Vagina (tissue), 2 donors: Measurements from ENCODE around the gene CFI. TPM values are rescaled to one million over a fixed set of nuclear protein-coding genes. Genes with fewer than 3 reads are reported as not detected.
A peak's percentile ranks its signal among the peaks of the same experiment; 100 is the strongest.

Experiments used
- DNase-seq, 2 donors: peaks; one replicate each; pipeline ENCODE4 v3.0.0-alpha.2; 2017; ENCODE audit errors: extremely low spot score in 2 of 2
- H3K27ac ChIP-seq: fragments of 200-600 bp; sonication (generic); one replicate; pipeline ENCODE4 v1.5.1; 2019
- H3K27me3 ChIP-seq: fragments of 200-600 bp; sonication (generic); one replicate; pipeline ENCODE4 v1.5.1; 2019
- H3K36me3 ChIP-seq, 2 donors: fragments of 200-600 bp; sonication (generic); one replicate each; pipeline ENCODE4 v1.5.1; 2017 to 2019
- H3K4me1 ChIP-seq: fragments of 200-600 bp; sonication (generic); one replicate; pipeline ENCODE4 v1.5.1; 2019
- H3K4me3 ChIP-seq, 2 donors: fragments of 200-600 bp; sonication (generic); 1 replicate in 1 of 2; 2 replicates in 1 of 2; pipeline ENCODE4 v1.5.1; 2016 to 2019
- H3K9me3 ChIP-seq: fragments of 200-600 bp; sonication (generic); one replicate; pipeline ENCODE4 v1.5.1; 2019
- CTCF ChIP-seq, 3 experiments: fragments of 450-650 bp in 2 of 3; fragments of 200-600 bp in 1 of 3; sonication (generic) in 1 of 3; IDR thresholded peaks; one replicate each; pipeline ENCODE4 v1.5.1; 2017 to 2019; ENCODE audit warnings: antibody characterized with exemption in 3 of 3, mild to moderate bottlenecking in 2 of 3, moderate library complexity in 2 of 3
- POLR2A ChIP-seq, 2 donors: fragments of 450-650 bp; IDR thresholded peaks; one replicate each; pipeline ENCODE4 v1.6.1; 2017; ENCODE audit warnings: antibody characterized with exemption in 2 of 2, mild to moderate bottlenecking in 2 of 2, moderate library complexity in 2 of 2
- POLR2AphosphoS5 ChIP-seq, 2 donors: sonication (generic); formaldehyde crosslinking; IDR thresholded peaks; one replicate each; pipeline ENCODE4 v1.9.0; 2017; ENCODE audit warnings: antibody characterized with exemption in 2 of 2, mild to moderate bottlenecking in 2 of 2, low read depth in 1 of 2; ENCODE audit not compliant: insufficient read depth in 1 of 2
- intact Hi-C: fragments of 100-400 bp; cut with DNase I; formaldehyde crosslinking; loops from one replicate; pipeline ENCODE4 v1.15.1; 2023
- total RNA-seq: library from RNA; depleted of rRNA; stranded (reverse); fragments of >200 nt; gene quantifications from one replicate; pipeline ENCODE4 v1.2.3, GENCODE V29; 2016

CFI gene
- total RNA-seq, 1 donor from 2014 or later: 15.0 TPM

GRCh38 chr4:109718759-109719158, 83.0 kb downstream of the CFI start:
- DNase-seq: no peak
- Histone ChIP-seq H3K9me3 (no peaks in the 10 kb centered on the region), H3K4me3 (no peak overlapping the region), H3K27ac (no peak overlapping the region), H3K4me1 (no peaks in the 10 kb centered on the region), H3K27me3 (no peaks in the 10 kb centered on the region), H3K36me3 (peaks cover 0 to 23% of the 10 kb centered on the region in 2 donors)
- intact Hi-C loops: no loop called here
- no peak for TF ChIP-seq POLR2A (IDR thresholded peaks at IDR 0.05)
- TF ChIP-seq CTCF (IDR thresholded peaks at IDR 0.05): no peak
- TF ChIP-seq POLR2AphosphoS5 (IDR thresholded peaks at IDR 0.05; ENCODE audit: insufficient read depth in 1 of 2, low read depth in 1 of 2): no peak

GRCh38 chr4:109713500-109713899, 88.3 kb downstream of the CFI start:
- Histone ChIP-seq H3K4me1 (no peaks in the 10 kb centered on the region), H3K9me3 (no peaks in the 10 kb centered on the region), H3K27ac (no peak overlapping the region), H3K27me3 (no peaks in the 10 kb centered on the region), H3K36me3 (peaks cover 0 to 23% of the 10 kb centered on the region in 2 donors), H3K4me3 (no peak overlapping the region)
- TF ChIP-seq CTCF (IDR thresholded peaks at IDR 0.05) (no peak), POLR2AphosphoS5 (IDR thresholded peaks at IDR 0.05; ENCODE audit: insufficient read depth in 1 of 2, low read depth in 1 of 2) (no peak), POLR2A (IDR thresholded peaks at IDR 0.05) (no peak)
- intact Hi-C loops: no loop called here
- no peak for DNase-seq

GRCh38 chr4:109708990-109709389, 92.8 kb downstream of the CFI start:
- Histone ChIP-seq H3K4me3 (no peak overlapping the region), H3K27ac (no peak overlapping the region), H3K27me3 (no peaks in the 10 kb centered on the region), H3K36me3 (no peaks in the 10 kb centered on the region), H3K4me1 (peaks cover 3% of the 10 kb centered on the region), H3K9me3 (no peaks in the 10 kb centered on the region)
- DNase-seq: no peak
- TF ChIP-seq POLR2AphosphoS5 (IDR thresholded peaks at IDR 0.05; ENCODE audit: insufficient read depth in 1 of 2, low read depth in 1 of 2): no peak
- TF ChIP-seq CTCF (IDR thresholded peaks at IDR 0.05): no peak
- no peak for TF ChIP-seq POLR2A (IDR thresholded peaks at IDR 0.05)
- intact Hi-C loops: no loop called here

GRCh38 chr4:109708435-109708834, 93.4 kb downstream of the CFI start:
- Histone ChIP-seq H3K9me3 (no peaks in the 10 kb centered on the region), H3K27ac (no peak overlapping the region), H3K4me3 (no peak overlapping the region), H3K4me1 (peaks cover 9% of the 10 kb centered on the region), H3K27me3 (no peaks in the 10 kb centered on the region), H3K36me3 (no peaks in the 10 kb centered on the region)
- DNase-seq: no peak
- intact Hi-C loops: no loop called here
- TF ChIP-seq CTCF (IDR thresholded peaks at IDR 0.05): no peak
- no peak for TF ChIP-seq POLR2AphosphoS5 (IDR thresholded peaks at IDR 0.05; ENCODE audit: insufficient read depth in 1 of 2, low read depth in 1 of 2)
- TF ChIP-seq POLR2A (IDR thresholded peaks at IDR 0.05): no peak

GRCh38 chr4:109703664-109704361, 98.0 kb downstream of the CFI start:
- no peak for DNase-seq
- no peaks in the 10 kb centered on the region for H3K9me3 ChIP-seq
- no peaks in the 10 kb centered on the region for H3K36me3 ChIP-seq
- peak overlapping the region; percentile 62 to 67 for H3K4me3 ChIP-seq
- peaks cover 23% of the 10 kb centered on the region for H3K4me1 ChIP-seq
- H3K27me3 ChIP-seq: no peaks in the 10 kb centered on the region
- intact Hi-C loops: no loop called here
- no peak for TF ChIP-seq CTCF (IDR thresholded peaks at IDR 0.05)
- TF ChIP-seq POLR2AphosphoS5 (IDR thresholded peaks at IDR 0.05; ENCODE audit: insufficient read depth in 1 of 2, low read depth in 1 of 2): no peak
- no peak for TF ChIP-seq POLR2A (IDR thresholded peaks at IDR 0.05)
- peak overlapping the region; percentile 77 for H3K27ac ChIP-seq
